Vagina (tissue), 2 donors: Measurements from ENCODE around the gene MARF1. TPM values are rescaled to one million over a fixed set of nuclear protein-coding genes. Genes with fewer than 3 reads are reported as not detected.

ENCODE experiments used
- DNase-seq, 2 donors: peaks; one replicate each; pipeline ENCODE4 v3.0.0-alpha.2; 2017; ENCODE audit errors: extremely low spot score in 2 of 2
- H3K27ac ChIP-seq: fragments of 200-600 bp; sonication (generic); one replicate; pipeline ENCODE4 v1.5.1; 2019
- H3K27me3 ChIP-seq: fragments of 200-600 bp; sonication (generic); one replicate; pipeline ENCODE4 v1.5.1; 2019
- H3K36me3 ChIP-seq, 2 donors: fragments of 200-600 bp; sonication (generic); one replicate each; pipeline ENCODE4 v1.5.1; 2017 to 2019
- H3K4me1 ChIP-seq: fragments of 200-600 bp; sonication (generic); one replicate; pipeline ENCODE4 v1.5.1; 2019
- H3K4me3 ChIP-seq, 2 donors: fragments of 200-600 bp; sonication (generic); 1 replicate in 1 of 2; 2 replicates in 1 of 2; pipeline ENCODE4 v1.5.1; 2016 to 2019
- H3K9me3 ChIP-seq: fragments of 200-600 bp; sonication (generic); one replicate; pipeline ENCODE4 v1.5.1; 2019
- CTCF ChIP-seq, 3 experiments: fragments of 450-650 bp in 2 of 3; fragments of 200-600 bp in 1 of 3; sonication (generic) in 1 of 3; IDR thresholded peaks; one replicate each; pipeline ENCODE4 v1.5.1; 2017 to 2019; ENCODE audit warnings: antibody characterized with exemption in 3 of 3, mild to moderate bottlenecking in 2 of 3, moderate library complexity in 2 of 3
- POLR2A ChIP-seq, 2 donors: fragments of 450-650 bp; IDR thresholded peaks; one replicate each; pipeline ENCODE4 v1.6.1; 2017; ENCODE audit warnings: antibody characterized with exemption in 2 of 2, mild to moderate bottlenecking in 2 of 2, moderate library complexity in 2 of 2
- POLR2AphosphoS5 ChIP-seq, 2 donors: sonication (generic); formaldehyde crosslinking; IDR thresholded peaks; one replicate each; pipeline ENCODE4 v1.9.0; 2017; ENCODE audit warnings: antibody characterized with exemption in 2 of 2, mild to moderate bottlenecking in 2 of 2, low read depth in 1 of 2; ENCODE audit not compliant: insufficient read depth in 1 of 2
- intact Hi-C: fragments of 100-400 bp; cut with DNase I; formaldehyde crosslinking; loops from one replicate; pipeline ENCODE4 v1.15.1; 2023
- total RNA-seq: library from RNA; depleted of rRNA; stranded (reverse); fragments of >200 nt; gene quantifications from one replicate; pipeline ENCODE4 v1.2.3, GENCODE V29; 2016

Gene MARF1
- total RNA-seq, 1 donor from 2014 or later, result 39.0 TPM

GRCh38 chr16:15598648-15599190, 44.2 kb downstream of the MARF1 start:
- DNase-seq, result no peak
- TF ChIP-seq POLR2AphosphoS5 (IDR thresholded peaks at IDR 0.05; ENCODE audit: insufficient read depth in 1 of 2, low read depth in 1 of 2), result no peak
- TF ChIP-seq POLR2A (IDR thresholded peaks at IDR 0.05), result no peak
- TF ChIP-seq CTCF (IDR thresholded peaks at IDR 0.05), result no peak
- intact Hi-C loops, result loop anchor here (10.0 kb wide), 1 partner anchor 104 kb away; no protein-coding TSS in a partner anchor
- H3K27ac ChIP-seq, result no peak overlapping the region
- H3K36me3 ChIP-seq, result peaks cover 0 to 87% of the 10 kb centered on the region in 2 donors
- H3K4me3 ChIP-seq, result no peak overlapping the region
- H3K4me1 ChIP-seq, result no peaks in the 10 kb centered on the region
- no peaks in the 10 kb centered on the region for H3K27me3 ChIP-seq
- no peaks in the 10 kb centered on the region for H3K9me3 ChIP-seq

GRCh38 chr16:15597822-15598647, 44.9 kb downstream of the MARF1 start:
- no peak for DNase-seq
- Histone ChIP-seq H3K36me3 (peaks cover 0 to 82% of the 10 kb centered on the region in 2 donors), H3K4me1 (no peaks in the 10 kb centered on the region), H3K4me3 (no peak overlapping the region), H3K9me3 (no peaks in the 10 kb centered on the region), H3K27me3 (no peaks in the 10 kb centered on the region), H3K27ac (no peak overlapping the region)
- intact Hi-C loops, result loop anchor here (10.0 kb wide), 1 partner anchor 103 kb away; no protein-coding TSS in a partner anchor
- TF ChIP-seq POLR2AphosphoS5 (IDR thresholded peaks at IDR 0.05; ENCODE audit: insufficient read depth in 1 of 2, low read depth in 1 of 2), result no peak
- no peak for TF ChIP-seq POLR2A (IDR thresholded peaks at IDR 0.05)
- TF ChIP-seq CTCF (IDR thresholded peaks at IDR 0.05), result no peak

GRCh38 chr16:15597135-15597534, 45.8 kb downstream of the MARF1 start:
- peaks cover 7% of the 10 kb centered on the region for H3K4me1 ChIP-seq
- H3K27me3 ChIP-seq, result no peaks in the 10 kb centered on the region
- intact Hi-C loops, result loop anchor here (10.0 kb wide), 1 partner anchor 102 kb away; no protein-coding TSS in a partner anchor
- H3K36me3 ChIP-seq, result peaks cover 0 to 76% of the 10 kb centered on the region in 2 donors
- H3K27ac ChIP-seq, result no peak overlapping the region
- H3K9me3 ChIP-seq, result no peaks in the 10 kb centered on the region
- no peak for DNase-seq
- TF ChIP-seq POLR2A (IDR thresholded peaks at IDR 0.05), result no peak
- TF ChIP-seq POLR2AphosphoS5 (IDR thresholded peaks at IDR 0.05; ENCODE audit: insufficient read depth in 1 of 2, low read depth in 1 of 2), result no peak
- no peak for TF ChIP-seq CTCF (IDR thresholded peaks at IDR 0.05)
- H3K4me3 ChIP-seq, result no peak overlapping the region

GRCh38 chr16:15594711-15595320, 48.1 kb downstream of the MARF1 start:
- Histone ChIP-seq H3K36me3 (peaks cover 0 to 55% of the 10 kb centered on the region in 2 donors), H3K27ac (no peak overlapping the region), H3K4me1 (peaks cover 23% of the 10 kb centered on the region), H3K27me3 (no peaks in the 10 kb centered on the region), H3K9me3 (no peaks in the 10 kb centered on the region), H3K4me3 (no peak overlapping the region)
- no peak for DNase-seq
- TF ChIP-seq POLR2A (IDR thresholded peaks at IDR 0.05), result no peak
- TF ChIP-seq CTCF (IDR thresholded peaks at IDR 0.05), result no peak
- no peak for TF ChIP-seq POLR2AphosphoS5 (IDR thresholded peaks at IDR 0.05; ENCODE audit: insufficient read depth in 1 of 2, low read depth in 1 of 2)
- intact Hi-C loops, result loop anchor here (10.0 kb wide), 1 partner anchor 100 kb away; no protein-coding TSS in a partner anchor
